Small intestine (tissue), 7 donors: ENCODE data around the gene PIGR. TPM values are rescaled to one million over a fixed set of nuclear protein-coding genes. Genes with fewer than 3 reads are reported as not detected.

ENCODE experiments used
- DNase-seq, 2 donors: peaks; one replicate each; pipeline versions ENCODE4 v3.0.0 to v3.0.0-alpha.2; 2013
- FAIRE-seq: peaks from 2 replicates; lab custom pipeline; 2012; peaks lifted over from hg19 to GRCh38; lab: Jason Lieb, UNC
- H3K27ac ChIP-seq, 3 donors: one replicate each; pipeline ENCODE4 v1.5.1; 2013; ENCODE audit warnings: low read length in 2 of 3, mild to moderate bottlenecking in 2 of 3, control low read depth in 1 of 3, inconsistent platforms in 1 of 3, low read depth in 1 of 3, moderate library complexity in 1 of 3
- H3K27me3 ChIP-seq, 3 donors: one replicate each; pipeline ENCODE4 v1.6.1; 2013; ENCODE audit warnings: low read length in 3 of 3, inconsistent platforms in 1 of 3; ENCODE audit not compliant: control insufficient read depth in 3 of 3, insufficient read depth in 3 of 3
- H3K36me3 ChIP-seq, 3 donors: one replicate each; pipeline ENCODE4 v1.6.1; 2013; ENCODE audit warnings: low read length in 3 of 3, inconsistent platforms in 1 of 3, low read depth in 1 of 3, mild to moderate bottlenecking in 1 of 3, moderate library complexity in 1 of 3; ENCODE audit not compliant: control insufficient read depth in 3 of 3, insufficient read depth in 2 of 3
- H3K4me1 ChIP-seq, 3 donors: one replicate each; pipeline ENCODE4 v1.6.1; 2013; ENCODE audit warnings: low read length in 2 of 3, inconsistent platforms in 1 of 3, low read depth in 1 of 3, mild to moderate bottlenecking in 1 of 3, moderate library complexity in 1 of 3; ENCODE audit not compliant: control insufficient read depth in 3 of 3, insufficient read depth in 2 of 3
- H3K4me3 ChIP-seq, 3 donors: one replicate each; pipeline ENCODE4 v1.5.1; 2013; ENCODE audit warnings: low read length in 3 of 3, control low read depth in 1 of 3, inconsistent platforms in 1 of 3, low read depth in 1 of 3, mild to moderate bottlenecking in 1 of 3, moderate library complexity in 1 of 3
- H3K9me3 ChIP-seq, 2 donors: one replicate each; pipeline ENCODE4 v1.6.1; 2013; ENCODE audit warnings: low read depth in 1 of 2, low read length in 1 of 2; ENCODE audit not compliant: control insufficient read depth in 2 of 2, insufficient read depth in 1 of 2
- WGBS, 3 donors: extraction: QIAGEN DNeasy Blood & Tissue Kit; methylation state at CpG; one replicate each; pipeline ENCODE4 v1.1.7; 2013; 5-methylcytosine and 5-hydroxymethylcytosine counted together
- polyA plus RNA-seq, 4 donors: library from polyadenylated mRNA; stranded (reverse) in 3 of 4; unstranded in 1 of 4; fragments of 200-250 nt in 3 of 4; fragments of 120-200 nt in 1 of 4; gene quantifications; one replicate each; pipeline versions ENCODE4 v1.2.1 to v1.2.3, GENCODE V29; 2013
- donor health status: healthy with polysubstance abuse.
- donor health status: control.
- donor health status: control.
- donor health status: Bipolar disorder and iron deficiency.
- donor health status: healthy.

The PIGR gene
- polyA plus RNA-seq, 4 donors: 2.7 to 3,013 (median 498) TPM

DNA sequence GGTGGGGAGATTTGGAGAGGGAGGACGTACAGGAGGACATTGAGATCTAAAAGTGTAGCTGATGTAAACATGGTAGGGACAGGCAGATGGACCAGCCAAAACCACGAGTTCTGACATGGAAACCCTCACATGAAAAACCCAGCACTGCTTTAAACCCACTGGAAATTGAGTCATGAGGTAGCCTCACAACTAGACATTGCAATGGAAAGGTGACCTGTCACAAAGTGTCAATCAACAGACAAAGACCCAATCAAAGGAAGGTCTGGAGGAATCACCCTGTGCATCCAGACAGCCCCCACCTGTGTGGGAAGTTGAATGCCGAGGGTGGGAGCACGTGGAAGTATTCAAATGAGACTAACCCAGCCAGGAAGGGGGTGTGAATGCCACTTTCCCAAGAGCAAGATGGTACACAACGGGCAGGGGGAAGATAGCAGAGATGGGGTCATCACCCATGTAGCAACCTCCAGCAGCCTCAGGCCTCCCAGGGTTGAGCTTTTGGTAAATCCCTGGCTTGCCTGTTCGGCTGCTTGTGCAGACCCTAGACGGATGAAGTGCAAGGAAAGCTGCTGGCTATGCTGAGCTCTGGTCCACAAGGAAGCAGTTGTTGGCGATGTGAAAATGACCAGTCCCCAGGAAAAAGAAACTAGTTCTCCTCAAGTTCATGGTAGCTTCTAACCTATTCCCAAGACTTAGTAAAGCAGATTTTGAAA lies 30.1 kb downstream of the PIGR start:
- WGBS, 3 donors: 72 to 91% (median 86%) methylated on average over 8 of the region's 8 CpGs
- Histone ChIP-seq H3K4me3 (no peak overlapping the region), H3K9me3 (no peaks in the 10 kb centered on the region), H3K27ac (no peak overlapping the region), H3K4me1 (peaks cover 0 to 14% (median 0%) of the 10 kb centered on the region in 3 donors), H3K36me3 (no peaks in the 10 kb centered on the region), H3K27me3 (no peaks in the 10 kb centered on the region)
- no peak for FAIRE-seq
- DNase-seq: no peak

DNA sequence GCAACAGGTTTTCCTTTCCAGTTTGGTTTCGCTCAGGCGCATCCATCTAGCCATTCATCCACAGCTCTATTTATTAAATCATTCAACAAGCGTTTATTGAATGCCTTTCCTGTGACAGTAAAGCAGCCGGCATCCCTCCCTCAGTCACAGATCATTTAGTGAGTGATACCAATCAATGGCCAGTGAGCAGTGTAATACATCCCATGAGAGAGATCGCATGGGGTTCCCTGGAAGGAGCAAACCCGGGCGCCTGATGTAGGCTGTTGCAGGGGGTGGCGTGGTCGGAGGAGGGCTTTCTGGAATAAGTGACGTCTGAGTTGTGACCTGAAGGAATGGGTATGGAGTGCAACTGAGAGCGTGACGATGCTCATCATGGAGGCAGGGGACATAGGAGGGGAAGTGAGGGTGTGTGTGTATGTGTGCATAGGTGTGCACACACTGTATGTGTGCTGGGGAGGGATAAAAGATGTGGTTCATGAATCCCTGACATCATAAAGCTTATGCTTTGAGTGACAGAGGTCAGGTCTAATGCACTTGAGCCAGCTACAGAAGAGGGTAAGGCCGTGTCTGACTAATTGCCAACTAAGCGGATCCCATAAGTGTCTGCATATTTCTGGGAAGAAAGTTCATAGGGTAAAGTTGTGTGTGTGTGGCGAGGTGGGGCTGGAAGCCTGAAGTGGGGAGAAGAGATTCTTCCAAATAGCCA lies 31.1 kb downstream of the PIGR start:
- no peaks in the 10 kb centered on the region for H3K27me3 ChIP-seq
- WGBS, 3 donors: 86 to 90% (median 89%) methylated on average over 15 of the region's 15 CpGs
- no peak overlapping the region for H3K4me3 ChIP-seq
- no peak for DNase-seq
- FAIRE-seq: no peak
- no peak overlapping the region for H3K27ac ChIP-seq
- no peaks in the 10 kb centered on the region for H3K36me3 ChIP-seq
- no peaks in the 10 kb centered on the region for H3K9me3 ChIP-seq
- H3K4me1 ChIP-seq: peaks cover 0 to 18% (median 0%) of the 10 kb centered on the region in 3 donors

DNA sequence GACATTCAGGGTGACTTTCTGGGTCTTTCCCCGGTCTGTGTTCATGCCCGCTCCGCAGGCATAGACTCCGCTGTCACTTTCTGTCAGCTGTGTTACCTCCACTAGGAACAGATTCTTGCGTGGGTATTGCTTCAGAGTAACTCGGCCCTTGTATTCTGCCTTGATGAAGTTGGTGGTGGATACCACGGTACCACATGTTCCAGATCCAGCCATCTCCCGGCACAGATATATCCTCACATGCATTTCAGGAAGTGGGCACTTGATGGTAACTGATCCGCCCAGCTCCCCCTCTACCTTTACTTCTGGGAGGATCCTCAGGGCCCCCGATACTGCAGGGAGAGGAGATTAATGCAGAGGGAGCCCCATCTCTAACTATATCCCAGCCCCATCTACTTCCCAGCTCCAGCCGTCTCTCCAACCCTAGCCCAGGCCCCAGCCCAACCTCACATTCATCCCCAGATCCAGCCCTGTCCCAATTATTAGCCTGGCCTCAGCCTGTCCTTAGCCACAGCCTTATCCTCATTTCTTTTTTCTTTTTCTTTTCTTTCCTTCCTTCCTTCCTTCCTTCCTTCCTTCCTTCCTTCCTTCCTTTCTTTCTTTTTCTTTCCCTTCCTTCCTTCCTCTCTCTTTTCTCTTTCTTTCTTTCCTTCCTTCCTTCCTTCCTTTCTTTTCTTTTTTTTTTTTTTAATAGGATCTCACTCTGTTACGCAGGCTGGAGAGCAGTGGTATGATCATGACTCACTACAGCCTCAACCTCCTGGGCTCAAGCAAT lies 32.3 kb downstream of the PIGR start:
- no peaks in the 10 kb centered on the region for H3K9me3 ChIP-seq
- no peaks in the 10 kb centered on the region for H3K36me3 ChIP-seq
- no peak for DNase-seq
- no peak overlapping the region for H3K27ac ChIP-seq
- peaks cover 0 to under 1% (median 0%) of the 10 kb centered on the region in 3 donors for H3K27me3 ChIP-seq
- FAIRE-seq: no peak
- 82 to 89% (median 89%) methylated on average over 12 of the region's 12 CpGs for whole genome bisulfite sequencing, 3 donors
- H3K4me3 ChIP-seq: no peak overlapping the region
- H3K4me1 ChIP-seq: peaks cover 0 to 25% (median 0%) of the 10 kb centered on the region in 3 donors

DNA sequence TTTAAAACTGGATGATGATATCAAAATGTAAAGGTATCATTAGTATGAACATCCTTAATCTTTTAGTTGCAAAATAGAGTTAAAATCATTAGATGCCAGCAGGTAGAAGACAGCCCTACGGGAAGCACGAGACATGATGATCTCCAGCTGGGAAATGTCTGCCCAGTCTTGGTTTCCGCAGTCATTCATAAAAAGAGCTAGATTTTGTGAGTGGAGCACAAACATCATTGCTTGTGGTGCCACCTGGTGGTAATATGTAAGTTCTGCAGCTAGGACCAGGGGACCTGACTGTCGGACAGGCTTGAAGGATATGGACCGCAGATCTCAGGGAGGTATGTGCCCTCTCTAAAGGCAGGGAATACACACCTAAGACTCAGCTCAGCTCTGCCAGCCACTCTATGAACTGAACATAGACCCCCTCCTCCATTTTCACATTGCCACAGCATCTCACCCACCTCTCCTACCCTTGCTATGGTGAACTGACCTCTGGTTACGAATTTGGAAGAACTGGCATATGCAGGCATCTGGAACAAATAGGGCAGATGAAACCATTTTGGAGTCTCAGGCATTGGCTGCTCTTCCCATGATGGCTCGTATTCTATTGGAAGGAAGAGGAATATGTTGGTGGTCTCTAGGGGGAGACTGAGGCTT lies 33.7 kb downstream of the PIGR start:
- FAIRE-seq: no peak
- DNase-seq: peak; percentile 83 to 84
- Histone ChIP-seq H3K4me1 (peaks cover 0 to 36% (median 0%) of the 10 kb centered on the region in 3 donors), H3K27ac (no peak overlapping the region), H3K36me3 (no peaks in the 10 kb centered on the region), H3K4me3 (no peak overlapping the region), H3K9me3 (no peaks in the 10 kb centered on the region), H3K27me3 (peaks cover 0 to 5% (median 0%) of the 10 kb centered on the region in 3 donors)
- WGBS, 3 donors: 23 to 28% (median 28%) methylated on average over 7 of the region's 7 CpGs

DNA sequence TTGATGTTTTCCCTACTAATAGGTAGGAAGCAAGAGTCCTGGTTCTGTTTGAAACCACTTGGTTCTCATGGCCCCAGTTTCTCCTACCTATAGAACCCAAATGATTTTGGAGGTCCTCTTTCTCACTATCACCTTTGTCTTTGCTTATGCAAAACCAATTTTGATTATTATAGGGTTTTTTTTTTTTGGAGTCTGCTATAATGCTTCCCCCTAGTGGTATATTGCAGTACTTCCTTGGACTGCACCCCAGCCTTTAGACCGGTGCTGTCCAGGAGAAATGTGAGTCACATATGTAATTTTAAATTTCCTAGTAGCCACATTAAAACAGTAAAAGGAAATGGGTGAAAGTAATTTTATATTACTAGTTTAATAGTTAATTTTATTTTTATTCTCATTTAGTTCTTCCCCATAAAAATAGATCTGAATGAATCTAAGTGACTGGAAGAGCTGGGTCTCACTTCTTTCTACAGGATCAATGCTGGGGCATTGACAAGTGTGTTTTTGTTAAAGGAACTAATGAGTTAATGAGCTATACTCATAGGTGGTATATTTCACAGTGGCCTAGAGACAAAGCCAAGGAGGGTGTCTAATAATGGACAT lies 35.1 kb downstream of the PIGR start:
- FAIRE-seq: no peak
- Histone ChIP-seq H3K27me3 (peaks cover 0 to 5% (median 0%) of the 10 kb centered on the region in 3 donors), H3K27ac (no peak overlapping the region), H3K9me3 (no peaks in the 10 kb centered on the region), H3K4me1 (peaks cover 0 to 36% (median 0%) of the 10 kb centered on the region in 3 donors), H3K36me3 (peaks cover 0 to 2% (median 0%) of the 10 kb centered on the region in 3 donors), H3K4me3 (no peak overlapping the region)
- 0 to 4% (median 0%) methylated on average over 1 of the region's 1 CpG for WGBS, 3 donors
- peak; percentile 65 to 73 for DNase-seq

DNA sequence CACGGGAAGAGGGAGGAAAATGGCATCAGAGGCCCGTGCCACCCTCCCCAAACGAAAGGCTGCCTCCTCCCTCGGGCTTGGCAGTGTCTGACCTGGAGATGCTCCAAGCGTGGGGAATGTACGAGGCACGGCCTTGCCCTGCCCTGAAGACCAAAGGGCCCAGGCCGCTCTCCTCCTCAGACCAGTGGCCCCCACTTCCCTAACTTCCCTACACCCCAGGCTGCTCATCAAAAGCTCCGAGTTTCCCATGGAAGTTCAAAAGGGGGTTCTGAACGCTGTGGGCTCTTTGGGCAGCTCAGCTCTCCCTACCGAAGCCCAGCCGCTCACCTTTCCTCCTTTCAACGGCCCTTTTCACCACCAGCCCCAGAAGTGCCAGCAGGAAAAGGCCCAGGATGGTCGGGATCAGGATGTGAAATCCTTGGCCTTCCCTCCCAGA lies 36.4 kb downstream of the PIGR start:
- WGBS, 3 donors: 15 to 31% (median 27%) methylated on average over 14 of the region's 14 CpGs
- FAIRE-seq (no peak), DNase-seq (no peak)
- Histone ChIP-seq H3K36me3 (peaks cover 0 to 2% (median 0%) of the 10 kb centered on the region in 3 donors), H3K9me3 (no peaks in the 10 kb centered on the region), H3K27me3 (peaks cover 0 to 5% (median 0%) of the 10 kb centered on the region in 3 donors), H3K4me3 (peak overlapping the region; percentile 35 to 44 (median 44)), H3K27ac (peak overlapping the region in 1 of 3 donors; percentile 71), H3K4me1 (peaks cover 0 to 36% (median 0%) of the 10 kb centered on the region in 3 donors)

DNA sequence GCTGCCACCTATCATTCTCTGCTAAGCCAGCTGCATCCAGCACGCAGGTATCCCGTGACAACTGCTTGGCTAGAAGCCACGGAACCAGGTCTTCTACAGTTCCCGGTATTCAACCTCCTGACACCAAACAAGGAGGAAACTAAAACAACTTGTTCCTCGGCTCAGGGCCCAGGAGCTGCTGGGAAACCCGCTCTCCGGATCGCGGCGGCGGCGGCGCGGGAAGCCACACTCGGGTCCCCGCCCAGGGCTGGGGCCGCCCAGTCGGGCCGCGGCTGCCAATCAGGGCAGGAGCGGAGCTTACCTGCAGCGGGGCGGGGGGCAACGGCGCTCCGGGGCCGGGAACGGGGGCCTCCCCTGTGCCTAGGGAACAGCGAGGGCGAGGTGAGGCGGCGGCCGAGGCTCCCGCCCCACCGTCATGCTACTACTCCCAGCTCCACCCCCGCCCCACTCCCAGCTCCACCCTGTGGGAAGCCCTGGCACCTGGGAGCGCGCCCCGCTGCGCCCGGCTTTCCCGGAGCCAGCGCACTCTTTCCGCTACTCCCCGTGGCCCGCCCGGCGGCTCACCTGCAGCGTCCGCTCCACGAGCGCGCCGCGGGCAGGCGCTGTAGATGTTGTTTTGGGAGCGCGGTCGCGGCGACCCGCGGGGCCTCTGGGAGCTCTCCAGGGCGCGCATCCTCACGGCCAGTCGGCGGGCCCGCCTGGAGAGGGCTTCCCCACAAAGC lies 36.9 kb downstream of the PIGR start:
- H3K4me1 ChIP-seq: peaks cover 0 to 36% (median 0%) of the 10 kb centered on the region in 3 donors
- peaks cover 0 to 5% (median 0%) of the 10 kb centered on the region in 3 donors for H3K36me3 ChIP-seq
- no peaks in the 10 kb centered on the region for H3K9me3 ChIP-seq
- DNase-seq (peak; percentile 74 to 90), FAIRE-seq (no peak)
- peak overlapping the region in 2 of 3 donors; percentile 52 to 76 for H3K27ac ChIP-seq
- peak overlapping the region; percentile 35 to 44 (median 44) for H3K4me3 ChIP-seq
- H3K27me3 ChIP-seq: peaks cover 0 to 5% (median 0%) of the 10 kb centered on the region in 3 donors
- WGBS, 3 donors: 1 to 4% (median 2%) methylated on average over 51 to 69 of the region's 69 CpGs
